ENCODE results near the gene DHRS2. TPM values are rescaled to one million over a fixed set of nuclear protein-coding genes. Genes with fewer than 3 reads are reported as not detected.
A peak's percentile ranks its signal among the peaks of the same experiment; 100 is the strongest.

The DHRS2 gene
- total RNA-seq, 2 experiments from 2014 or later: 0.27 TPM; not detected in 1

GRCh38 chr14:23660290-23661226 is 24.4 kb downstream of the DHRS2 start:
- H3K27ac ChIP-seq (ENCODE audit: low read depth in 1 of 2, low read length in 2 of 2): no peak overlapping the region
- Mint-ChIP-seq H3K36me3 (ENCODE audit: low read depth) (no peaks in the 10 kb centered on the region), H3K27me3 (peaks cover 22% of the 10 kb centered on the region), H3K4me3 (no peak overlapping the region), H3K27ac (no peak overlapping the region), H3K9me3 (no peaks in the 10 kb centered on the region), H3K4me1 (ENCODE audit: low read depth) (no peaks in the 10 kb centered on the region)
- no peak overlapping the region for H3K4me3 ChIP-seq (ENCODE audit: low read length)
- ChIA-PET CTCF (no interaction called here), POLR2A (no interaction called here)
- no peak for TF ChIP-seq CTCF (IDR thresholded peaks at IDR 0.05)
- no peaks in the 10 kb centered on the region for H3K36me3 ChIP-seq (ENCODE audit: insufficient read depth, low read length)
- no peaks in the 10 kb centered on the region for H3K27me3 ChIP-seq (ENCODE audit: control insufficient read depth in 1 of 2, insufficient read depth in 2 of 2, low read length in 2 of 2)
- peak in 3 of 14 experiments; percentile 7 to 61 (median 21) for DNase-seq
- ATAC-seq (ENCODE audit: poor library complexity): no peak
- intact Hi-C loops (cut with DNase I, micrococcal nuclease): loop anchor here in 1 of 2 experiments (10.0 kb wide), 1 partner anchor 294 kb away; the partner anchor contains the start of gene DHRS4
- H3K4me1 ChIP-seq (ENCODE audit: insufficient read depth, low read length): peaks cover 10% of the 10 kb centered on the region
- H3K9me3 ChIP-seq (ENCODE audit: control insufficient read depth in 1 of 2, insufficient read depth in 1 of 2, low read length in 2 of 2): no peaks in the 10 kb centered on the region

- TF ChIP-seq CTCF (IDR thresholded peaks at IDR 0.05): no peak
- Histone ChIP-seq H3K27ac (ENCODE audit: low read depth in 1 of 2, low read length in 2 of 2) (no peak overlapping the region), H3K4me1 (ENCODE audit: insufficient read depth, low read length) (peaks cover 10% of the 10 kb centered on the region), H3K4me3 (ENCODE audit: low read length) (no peak overlapping the region), H3K36me3 (ENCODE audit: insufficient read depth, low read length) (no peaks in the 10 kb centered on the region), H3K27me3 (ENCODE audit: control insufficient read depth in 1 of 2, insufficient read depth in 2 of 2, low read length in 2 of 2) (no peaks in the 10 kb centered on the region), H3K9me3 (ENCODE audit: control insufficient read depth in 1 of 2, insufficient read depth in 1 of 2, low read length in 2 of 2) (no peaks in the 10 kb centered on the region)
- Mint-ChIP-seq H3K9me3 (no peaks in the 10 kb centered on the region), H3K4me1 (ENCODE audit: low read depth) (no peaks in the 10 kb centered on the region), H3K27me3 (peaks cover 22% of the 10 kb centered on the region), H3K4me3 (no peak overlapping the region), H3K36me3 (ENCODE audit: low read depth) (no peaks in the 10 kb centered on the region), H3K27ac (no peak overlapping the region)
- ATAC-seq (ENCODE audit: poor library complexity): no peak
- no peak for DNase-seq
- POLR2A ChIA-PET: no interaction called here
- intact Hi-C loops (cut with DNase I, micrococcal nuclease): loop anchor here in 1 of 2 experiments (10.0 kb wide), 1 partner anchor 293 kb away; the partner anchor contains the start of gene DHRS4
- CTCF ChIA-PET: no interaction called here
Measured at GRCh38 chr14:23661542-23661941, 25.4 kb downstream of the DHRS2 start.

GRCh38 chr14:23663127-23663526 is 27.0 kb downstream of the DHRS2 start:
- H3K4me1 Mint-ChIP-seq (ENCODE audit: low read depth): no peaks in the 10 kb centered on the region
- ChIA-PET POLR2A (no interaction called here), CTCF (interaction anchor here (0.5 kb wide), 1 partner anchor 217 kb away, joined by 3 read pairs; no protein-coding TSS in a partner anchor)
- DNase-seq (peak in 1 of 14 experiments; percentile 33), ATAC-seq (ENCODE audit: poor library complexity) (no peak)
- intact Hi-C loops (cut with DNase I, micrococcal nuclease): loop anchor here in 1 of 2 experiments (10.0 kb wide), 1 partner anchor 292 kb away; the partner anchor contains the start of gene DHRS4
- H3K36me3 Mint-ChIP-seq (ENCODE audit: low read depth): no peaks in the 10 kb centered on the region
- H3K4me1 ChIP-seq (ENCODE audit: insufficient read depth, low read length): peaks cover 10% of the 10 kb centered on the region
- no peaks in the 10 kb centered on the region for H3K36me3 ChIP-seq (ENCODE audit: insufficient read depth, low read length)
- no peak overlapping the region for H3K27ac ChIP-seq (ENCODE audit: low read depth in 1 of 2, low read length in 2 of 2)
- no peak overlapping the region for H3K27ac Mint-ChIP-seq
- H3K4me3 ChIP-seq (ENCODE audit: low read length): no peak overlapping the region
- no peaks in the 10 kb centered on the region for H3K9me3 ChIP-seq (ENCODE audit: control insufficient read depth in 1 of 2, insufficient read depth in 1 of 2, low read length in 2 of 2)
- no peaks in the 10 kb centered on the region for H3K27me3 ChIP-seq (ENCODE audit: control insufficient read depth in 1 of 2, insufficient read depth in 2 of 2, low read length in 2 of 2)
- H3K4me3 Mint-ChIP-seq: no peak overlapping the region
- peaks cover 22% of the 10 kb centered on the region for H3K27me3 Mint-ChIP-seq
- no peaks in the 10 kb centered on the region for H3K9me3 Mint-ChIP-seq
- TF ChIP-seq CTCF (IDR thresholded peaks at IDR 0.05): no peak
